Erythroblast (primary cell): ENCODE results near the gene COG5.

Experiments used
- GATA1 ChIP-seq: IDR thresholded peaks from 2 replicates; pipeline ENCODE4 v1.6.1; 2011; ENCODE audit warnings: low read depth, mild to moderate bottlenecking, control low read depth, low read length, moderate library complexity
- POLR2A ChIP-seq: IDR thresholded peaks from 2 replicates; pipeline ENCODE4 v1.6.1; 2011; ENCODE audit warnings: mild to moderate bottlenecking, low read length

GRCh38 chr7:107179326-107180164 lies 384.2 kb downstream of the COG5 start:
- TF ChIP-seq POLR2A (no peak), GATA1 (no peak)
